HCT116 (cell line): ENCODE results near the gene BRINP1. TPM values are rescaled to one million over a fixed set of nuclear protein-coding genes. Genes with fewer than 3 reads are reported as not detected.

ENCODE experiments used
- ATAC-seq: fragments of 200-7000 bp; cut with Tn5 transposase; 2 replicates; pipeline ENCODE4 v1.9.1; 2020; ENCODE audit warnings: mild to moderate bottlenecking, moderate library complexity
- BruUV-seq: library from RNA; stranded (reverse); fragments of 400-500 nt; replicated peaks from 2 replicates; lab custom pipeline; 2021; lab: Mats Ljungman, UMichigan
- CTCF ChIA-PET: fragments of 300-600 bp; sonication (Branson Sonifier 250); formaldehyde crosslinking; loops from one replicate; lab custom pipeline; 2021; ENCODE audit warnings: antibody characterized with exemption; lab: Charles Lee
- POLR2A ChIA-PET: fragments of 300-600, 350-600 bp; sonication (Branson Sonifier 250); formaldehyde crosslinking; loops from one replicate; lab custom pipeline; 2021; ENCODE audit warnings: antibody characterized with exemption; lab: Charles Lee
- RAD21 ChIA-PET, 2 experiments: fragments of 300-600 bp; sonication (Branson Sonifier 250); formaldehyde crosslinking; loops; one replicate each; lab custom pipeline; 2023; ENCODE audit warnings: low total read pairs in 2 of 2; ENCODE audit not compliant: uncharacterized antibody in 2 of 2, unreplicated experiment in 2 of 2, low non-redundant PET in 1 of 2; lab: Charles Lee
- DNase-seq: peaks from one replicate; pipeline ENCODE4 v3.0.0-alpha.2; 2010; ENCODE audit warnings: low read depth, low spot score
- H2AFZ ChIP-seq: fragments of 200-600 bp; shearing (Covaris generic), sonication (generic); 2 replicates; pipeline ENCODE4 v1.6.1; 2017; ENCODE audit warnings: low read depth, mixed run types, mixed read lengths, antibody characterized with exemption, low read length; ENCODE audit not compliant: poor library complexity, severe bottlenecking
- H3K27ac ChIP-seq: 2 replicates; pipeline ENCODE4 v1.5.1; 2012; ENCODE audit warnings: low read depth, low read length
- H3K27me3 ChIP-seq: fragments of 200-600 bp; sonication (generic); 2 replicates; pipeline ENCODE4 v1.6.1; 2016; ENCODE audit warnings: mixed run types, low read length, mixed read lengths; ENCODE audit not compliant: insufficient read depth
- H3K36me3 ChIP-seq, 2 experiments: fragments of 200-500 bp in 1 of 2; fragments of 200-600 bp in 1 of 2; sonication (Bioruptor generic) in 1 of 2; sonication (generic) in 1 of 2; 2 replicates each; pipeline versions ENCODE4 v1.5.1 to v1.6.1; 2014 to 2016; ENCODE audit warnings: low read length in 2 of 2, inconsistent platforms in 1 of 2, mixed read lengths in 1 of 2, mixed run types in 1 of 2; ENCODE audit not compliant: insufficient read depth in 2 of 2, control insufficient read depth in 1 of 2
- H3K4me1 ChIP-seq, 2 experiments: fragments of 200-600 bp in 1 of 2; sonication (generic) in 1 of 2; 2 replicates each; pipeline versions ENCODE4 v1.5.1 to v1.6.1; 2012 to 2017; ENCODE audit warnings: low read length in 2 of 2, inconsistent platforms in 1 of 2, mild to moderate bottlenecking in 1 of 2, mixed read lengths in 1 of 2, mixed run types in 1 of 2, moderate library complexity in 1 of 2; ENCODE audit not compliant: insufficient read depth in 2 of 2, control insufficient read depth in 1 of 2
- H3K4me2 ChIP-seq: fragments of 200-600 bp; sonication (generic); 2 replicates; pipeline ENCODE4 v1.6.1; 2017; ENCODE audit warnings: mixed run types, low read length, mixed read lengths
- H3K4me3 ChIP-seq, 2 experiments: fragments of 200-600 bp in 1 of 2; sonication (generic) in 1 of 2; replicated peaks in 1 of 2; 2 replicates each; pipeline ENCODE4 v1.5.1; 2011 to 2016; ENCODE audit warnings: low read length in 2 of 2, control low read depth in 1 of 2, low read depth in 1 of 2, mild to moderate bottlenecking in 1 of 2, mixed read lengths in 1 of 2, mixed run types in 1 of 2
- H3K79me2 ChIP-seq: fragments of 200-600 bp; sonication (generic); 2 replicates; pipeline ENCODE4 v1.6.1; 2017; ENCODE audit warnings: mild to moderate bottlenecking, mixed run types, low read length, moderate library complexity, mixed read lengths; ENCODE audit not compliant: insufficient read depth
- H3K9ac ChIP-seq: fragments of 200-600 bp; sonication (generic); 2 replicates; pipeline ENCODE4 v1.6.1; 2016; ENCODE audit warnings: low read length, mixed read lengths
- H3K9me2 ChIP-seq: fragments of 200-600 bp; sonication (generic), shearing (Covaris generic); 2 replicates; pipeline ENCODE4 v1.6.1; 2017; ENCODE audit warnings: mixed run types, mild to moderate bottlenecking, moderate library complexity; ENCODE audit not compliant: insufficient read depth
- H3K9me3 ChIP-seq, 2 experiments: fragments of 200-500 bp in 1 of 2; fragments of 200-600 bp in 1 of 2; sonication (Bioruptor generic) in 1 of 2; sonication (generic) in 1 of 2; 2 replicates each; pipeline ENCODE4 v1.6.1; 2014 to 2017; ENCODE audit warnings: low read length in 2 of 2, mixed read lengths in 2 of 2, inconsistent platforms in 1 of 2, low read depth in 1 of 2, mild to moderate bottlenecking in 1 of 2, mixed run types in 1 of 2, moderate library complexity in 1 of 2; ENCODE audit not compliant: control insufficient read depth in 1 of 2, insufficient read depth in 1 of 2
- H4K20me1 ChIP-seq: fragments of 200-600 bp; sonication (generic), shearing (Covaris generic); 2 replicates; pipeline ENCODE4 v1.6.1; 2017; ENCODE audit warnings: mixed run types, mild to moderate bottlenecking, moderate library complexity; ENCODE audit not compliant: insufficient read depth
- CBX3 ChIP-seq: IDR thresholded peaks from 2 replicates; pipeline ENCODE4 v1.6.1; 2012; ENCODE audit warnings: low read depth
- EZH2 ChIP-seq: fragments of 200-600 bp; sonication (generic); IDR thresholded peaks from 2 replicates; pipeline ENCODE4 v1.6.1; 2017; ENCODE audit warnings: antibody characterized with exemption, mixed run types
- EZH2phosphoT487 ChIP-seq: fragments of 200-600 bp; IDR thresholded peaks from 2 replicates; pipeline ENCODE4 v1.6.1; 2018; ENCODE audit warnings: antibody characterized with exemption, borderline replicate concordance
- FOSL1 ChIP-seq: IDR thresholded peaks from 2 replicates; pipeline ENCODE4 v1.6.1; 2012; ENCODE audit warnings: low read depth
- JUND ChIP-seq: IDR thresholded peaks from 2 replicates; pipeline ENCODE4 v1.6.1; 2012
- POLR2AphosphoS5 ChIP-seq: IDR thresholded peaks from 2 replicates; pipeline ENCODE4 v1.6.1; 2011; ENCODE audit warnings: mild to moderate bottlenecking, low read depth, low read length, moderate library complexity
- RAD21 ChIP-seq: IDR thresholded peaks from 2 replicates; pipeline ENCODE4 v1.6.1; 2012; ENCODE audit warnings: low read depth, mild to moderate bottlenecking
- REST ChIP-seq: IDR thresholded peaks from 2 replicates; pipeline ENCODE4 v1.6.1; 2012; ENCODE audit warnings: low read depth
- SP1 ChIP-seq: IDR thresholded peaks from 2 replicates; pipeline ENCODE4 v1.6.1; 2012; ENCODE audit warnings: low read depth
- YY1 ChIP-seq: IDR thresholded peaks from 2 replicates; pipeline ENCODE4 v1.6.1; 2011; ENCODE audit warnings: low read length, low read depth, moderate library complexity, mild to moderate bottlenecking; ENCODE audit not compliant: insufficient replicate concordance; ENCODE audit errors: extremely low read depth
- intact Hi-C: fragments of 100-400 bp; cut with micrococcal nuclease; formaldehyde crosslinking; loops from 2 replicates; pipeline ENCODE4 v1.10.0; 2022
- total RNA-seq: library from RNA; stranded (reverse); gene quantifications from one replicate; pipeline ENCODE4 v1.2.1, GENCODE V29; 2021; ENCODE audit not compliant: unreplicated experiment

The BRINP1 gene
- total RNA-seq, 1 experiment from 2014 or later, result not detected

- Histone ChIP-seq H3K4me3 (no peak overlapping the region), H4K20me1 (no peaks in the 10 kb centered on the region), H3K9me2 (no peaks in the 10 kb centered on the region), H3K27ac (no peak overlapping the region), H3K9me3 (no peaks in the 10 kb centered on the region; a peak in 2 of 4 replicates), H3K9ac (no peak overlapping the region), H3K79me2 (no peaks in the 10 kb centered on the region), H2AFZ (no peak overlapping the region), H3K36me3 (no peaks in the 10 kb centered on the region), H3K4me1 (no peaks in the 10 kb centered on the region), H3K4me2 (no peak overlapping the region), H3K27me3 (no peaks in the 10 kb centered on the region)
- ChIA-PET RAD21 (no interaction called here), POLR2A (no interaction called here), CTCF (no interaction called here)
- no peak for TF ChIP-seq CBX3
- no TSS peak for BruUV-seq
- intact Hi-C loops, result no loop called here
- no peak for ATAC-seq
- DNase-seq, result no peak
These were observed 105.1 kb downstream of the BRINP1 start for GRCh38 chr9:119264165-119264564.

GRCh38 chr9:119257592-119257991, 111.6 kb downstream of the BRINP1 start:
- DNase-seq (no peak), ATAC-seq (no peak)
- intact Hi-C loops, result no loop called here
- Histone ChIP-seq H3K4me2 (no peak overlapping the region), H3K9ac (no peak overlapping the region), H3K36me3 (no peaks in the 10 kb centered on the region), H3K4me1 (no peaks in the 10 kb centered on the region), H4K20me1 (no peaks in the 10 kb centered on the region), H3K4me3 (no peak overlapping the region), H3K79me2 (no peaks in the 10 kb centered on the region), H3K27me3 (no peaks in the 10 kb centered on the region), H3K9me2 (no peaks in the 10 kb centered on the region), H2AFZ (no peak overlapping the region), H3K9me3 (peaks cover 8 to 9% of the 10 kb centered on the region in 2 experiments; a peak in 2 of 4 replicates), H3K27ac (no peak overlapping the region)
- ChIA-PET CTCF (no interaction called here), POLR2A (no interaction called here), RAD21 (no interaction called here)
- no TSS peak for BruUV-seq
- TF ChIP-seq RAD21 (no peak), SP1 (no peak), JUND (no peak), YY1 (no peak), CBX3 (no peak), FOSL1 (no peak), EZH2phosphoT487 (no peak), EZH2 (no peak), REST (no peak), POLR2AphosphoS5 (no peak)
